Measurements from ENCODE around the gene ANKUB1.
"Not testable (repeated sequence)": the region's sequence is repeated elsewhere in the genome, so short reads cannot be mapped to it uniquely, and the experiment has no call there.

The ANKUB1 gene, protein sequence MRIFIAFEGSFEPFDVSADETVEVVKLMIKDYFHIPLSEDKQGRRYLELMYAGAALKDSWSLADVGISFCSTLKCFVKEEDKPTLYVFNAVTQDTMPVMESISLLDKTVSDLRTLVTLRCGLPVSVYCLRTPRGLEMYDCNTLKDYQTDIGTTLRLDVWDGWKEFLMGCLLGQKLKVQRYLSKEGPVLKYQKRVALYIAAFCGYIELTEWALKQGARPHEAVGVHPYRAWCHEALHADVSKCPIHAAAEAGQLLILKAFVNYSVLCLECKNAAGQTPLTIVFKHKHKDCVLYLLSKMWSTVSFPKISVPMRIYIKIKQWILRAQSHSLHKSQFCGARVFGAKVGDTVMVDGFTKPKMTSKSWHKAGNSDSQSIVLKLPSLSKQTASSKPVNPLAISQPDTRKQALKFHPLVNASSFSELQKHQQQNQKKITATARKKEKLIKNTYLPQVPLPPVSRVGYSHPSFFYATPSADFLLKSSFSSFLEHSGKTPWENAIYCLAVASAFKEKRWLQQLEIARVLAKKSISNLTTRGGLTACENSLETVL

DNA sequence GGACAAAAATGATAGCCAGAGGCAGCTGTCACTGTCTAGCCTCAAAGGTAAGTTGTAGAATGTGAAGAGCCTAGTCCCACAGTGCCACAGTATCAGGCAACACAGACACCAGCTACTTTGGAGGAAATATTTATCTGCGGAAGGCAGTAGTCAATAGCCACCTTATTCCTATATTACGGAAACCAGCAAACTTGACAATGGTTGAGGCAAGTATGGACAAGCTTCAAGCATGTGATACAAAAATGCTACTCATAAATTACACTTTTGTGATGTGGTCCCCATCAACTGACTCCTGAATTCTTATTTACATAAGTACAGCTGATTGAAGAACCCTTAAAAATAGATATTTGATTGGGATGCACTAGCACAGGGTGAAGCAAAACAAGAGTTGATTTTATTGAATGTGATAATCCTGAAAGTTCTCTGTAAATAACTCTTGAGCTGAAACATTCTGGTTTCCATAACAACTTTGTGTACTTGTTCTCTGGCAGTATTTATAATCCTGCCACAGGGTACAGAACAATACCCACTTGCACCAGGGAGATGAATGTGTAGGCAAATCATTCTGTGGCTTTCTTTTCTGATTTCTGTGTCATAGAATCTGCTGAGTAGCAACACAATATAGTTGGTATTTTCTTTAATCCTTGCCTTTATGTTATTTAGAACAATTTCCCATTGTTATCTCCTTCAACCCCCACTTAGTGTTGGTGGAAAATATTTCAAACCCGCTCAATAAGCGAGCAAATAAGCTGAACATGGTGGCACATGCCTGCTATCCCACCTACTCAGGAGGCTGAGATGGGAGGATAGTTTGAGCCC is at the start of gene ANKUB1:
Gene ANKUB1 (minus strand): TSS at position 103 of the 819 bp plus-strand sequence. CDS start 188 bp downstream, outside the sequence.
- DNase-seq, result no peak

DNA sequence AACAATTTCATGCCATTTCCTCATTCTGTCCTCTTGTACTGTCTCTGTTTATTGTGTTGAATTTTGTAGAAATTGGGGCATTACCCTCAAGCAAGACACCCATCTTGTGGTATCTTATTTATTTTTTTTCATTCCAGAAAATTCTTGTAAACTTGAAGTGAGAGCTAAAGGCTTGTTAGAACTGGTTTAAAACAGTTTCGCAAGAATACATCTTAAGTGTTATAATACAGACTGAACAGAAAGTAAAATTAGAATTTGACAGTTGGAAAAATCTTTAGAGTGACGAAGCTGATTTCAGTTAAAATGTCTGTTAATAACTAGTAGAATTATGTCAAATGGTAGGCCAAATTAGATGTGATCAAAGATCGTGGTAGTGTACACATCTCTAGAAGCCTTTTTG is 47.5 kb upstream of the ANKUB1 start:
- DNase-seq, result no peak

DNA sequence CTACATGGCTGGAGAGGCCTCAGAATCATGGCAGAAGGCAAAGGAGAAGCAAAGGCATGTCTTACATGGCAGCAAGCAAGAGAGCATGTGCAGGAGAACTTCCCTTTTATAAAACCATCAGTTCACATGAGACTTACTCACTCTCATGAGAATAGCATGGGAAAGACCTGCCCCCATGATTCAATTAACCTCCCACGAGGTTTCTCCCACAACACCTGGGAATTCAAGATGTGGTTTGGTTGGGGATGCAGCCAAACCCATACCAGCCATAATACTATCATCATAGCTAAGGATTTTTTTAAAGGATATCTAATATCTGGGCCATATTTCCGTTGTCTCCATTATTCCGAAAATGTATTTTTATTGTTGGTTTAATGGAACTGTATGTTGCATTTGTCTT is 47.1 kb upstream of the ANKUB1 start:
- DNase-seq, result not testable (repeated sequence)

DNA sequence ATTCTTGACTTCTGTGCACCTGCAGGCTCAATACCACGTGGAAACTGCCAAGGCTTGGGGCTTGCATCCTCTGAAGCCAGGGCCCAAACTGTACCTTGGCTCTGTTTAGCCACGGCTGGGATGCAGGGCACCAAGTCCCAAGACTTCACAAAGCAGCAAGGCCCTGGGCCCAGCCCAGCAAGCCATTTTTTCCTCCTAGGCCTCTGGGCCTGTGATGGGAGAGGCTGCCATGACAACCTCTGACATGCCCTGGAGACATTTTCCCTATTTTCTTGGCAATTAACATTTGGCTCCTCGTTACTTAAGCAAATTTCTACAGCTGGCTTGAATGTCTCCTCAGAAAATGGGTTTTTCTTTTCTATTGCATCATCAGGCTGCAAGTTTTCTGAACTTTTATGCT is 46.1 kb upstream of the ANKUB1 start:
- not testable (repeated sequence) for DNase-seq

DNA sequence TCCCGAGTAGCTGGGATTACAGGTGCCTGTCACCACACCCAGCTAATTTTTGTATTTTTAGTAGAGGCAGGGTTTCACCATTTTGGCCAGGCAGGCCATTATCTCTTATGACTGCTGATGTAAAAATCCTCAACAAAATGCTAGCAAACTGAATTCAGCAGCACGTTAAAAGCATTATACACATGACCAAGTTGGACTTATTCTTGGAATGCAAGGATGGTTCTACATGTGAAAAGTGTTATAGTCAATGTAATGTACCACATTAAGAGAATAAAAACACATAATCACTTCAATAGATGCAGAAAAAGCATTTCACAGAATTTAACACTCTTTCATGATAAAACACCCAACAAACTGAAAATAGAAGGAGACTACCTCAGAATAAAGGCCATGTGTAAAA is 40.9 kb upstream of the ANKUB1 start:
- DNase-seq, result no peak

DNA sequence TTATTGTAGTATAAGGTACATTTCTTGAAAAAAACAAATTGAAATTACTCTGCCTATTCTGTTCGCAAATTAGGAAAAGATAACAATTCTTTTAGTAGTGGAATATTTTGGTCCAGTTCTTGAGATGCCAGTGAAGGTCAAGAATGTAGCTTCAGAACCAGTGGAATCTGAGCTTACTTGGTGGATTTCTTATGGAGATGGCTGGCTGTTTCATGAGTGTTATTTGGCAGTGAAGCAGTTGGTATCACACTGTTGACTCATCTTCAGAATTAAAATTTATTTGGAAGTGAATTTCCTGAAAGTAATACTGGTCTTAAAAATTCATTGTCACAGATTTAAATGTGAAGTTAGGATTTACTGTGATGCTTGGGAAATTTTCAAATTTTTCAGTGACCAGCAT is 39.7 kb upstream of the ANKUB1 start:
- no peak for DNase-seq

DNA sequence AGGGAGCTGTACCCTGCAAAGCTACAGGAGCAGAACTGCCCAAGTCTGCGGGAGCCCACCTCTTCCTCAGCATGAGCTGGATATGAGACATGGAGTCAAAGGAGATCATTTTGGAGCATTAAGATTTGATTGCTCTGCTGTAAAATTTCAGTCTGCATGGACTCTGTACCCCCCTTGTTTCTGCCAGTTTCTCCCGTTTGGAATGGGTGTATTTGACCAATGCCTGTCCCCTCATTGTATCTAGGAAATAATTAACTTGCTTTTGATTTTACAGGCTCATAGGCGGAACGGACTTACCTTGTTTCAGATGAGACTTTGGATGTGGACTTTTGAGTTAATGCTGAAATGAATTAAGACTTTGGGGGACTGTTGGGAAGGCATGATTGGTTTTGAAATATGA is 39.0 kb upstream of the ANKUB1 start:
- DNase-seq, result no peak

DNA sequence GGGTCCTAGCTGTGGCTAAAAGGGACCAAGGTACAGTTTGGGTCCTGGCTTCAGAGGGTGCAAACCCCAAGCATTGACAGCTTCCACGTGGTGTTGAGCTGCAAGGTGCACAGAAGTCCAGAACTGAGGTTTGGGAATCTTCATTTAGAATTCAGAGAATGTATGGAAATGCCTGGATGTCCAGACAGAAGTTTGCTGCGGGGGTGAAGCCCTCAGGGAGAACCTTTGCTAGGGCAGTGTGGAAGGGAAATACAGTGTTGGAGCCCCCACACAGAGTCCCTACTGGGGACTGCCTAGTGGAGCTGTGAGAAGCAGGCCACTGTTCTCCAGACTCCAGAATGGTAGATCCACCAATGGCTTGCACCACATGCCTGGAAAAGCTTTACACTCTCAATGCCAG is 38.5 kb upstream of the ANKUB1 start:
- no peak for DNase-seq

DNA sequence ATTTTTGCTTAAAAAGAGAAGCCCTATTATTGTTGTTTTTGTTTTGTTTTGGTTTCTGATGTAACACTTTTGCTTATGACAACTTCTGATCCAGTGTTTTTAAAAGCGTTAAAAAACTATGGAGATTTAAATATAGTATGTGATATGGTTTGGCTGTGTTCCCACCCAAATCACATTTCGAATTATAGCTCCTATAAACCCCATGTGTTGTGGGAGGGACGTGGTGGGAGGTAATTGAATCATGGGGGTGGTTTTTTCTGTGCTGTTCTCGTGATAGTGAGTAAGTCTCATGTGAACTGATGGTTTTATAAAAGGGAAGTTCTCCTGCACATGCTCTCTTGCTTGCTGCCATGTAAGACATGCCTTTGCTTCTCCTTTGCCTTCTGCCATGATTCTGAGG is 37.3 kb upstream of the ANKUB1 start:
- not testable (repeated sequence) for DNase-seq

DNA sequence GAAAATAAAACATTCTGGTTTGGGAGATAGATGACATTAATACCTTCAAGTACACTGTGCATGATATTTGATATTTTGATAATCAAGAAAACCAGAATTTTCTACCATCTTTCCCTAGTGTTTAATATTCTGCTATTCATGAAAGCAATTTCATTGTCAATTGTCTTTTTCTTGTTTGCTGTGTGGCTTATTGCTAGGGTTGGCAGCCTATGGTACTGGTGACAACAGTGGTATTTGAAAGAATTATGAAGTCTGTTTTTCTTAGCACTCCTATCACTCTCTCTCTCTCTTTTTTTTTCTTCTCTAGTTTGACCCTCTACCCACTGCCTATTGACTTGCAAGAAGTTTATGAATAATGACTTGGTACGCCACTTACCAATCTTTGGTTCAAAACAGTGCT is 36.0 kb upstream of the ANKUB1 start:
- DNase-seq, result no peak

DNA sequence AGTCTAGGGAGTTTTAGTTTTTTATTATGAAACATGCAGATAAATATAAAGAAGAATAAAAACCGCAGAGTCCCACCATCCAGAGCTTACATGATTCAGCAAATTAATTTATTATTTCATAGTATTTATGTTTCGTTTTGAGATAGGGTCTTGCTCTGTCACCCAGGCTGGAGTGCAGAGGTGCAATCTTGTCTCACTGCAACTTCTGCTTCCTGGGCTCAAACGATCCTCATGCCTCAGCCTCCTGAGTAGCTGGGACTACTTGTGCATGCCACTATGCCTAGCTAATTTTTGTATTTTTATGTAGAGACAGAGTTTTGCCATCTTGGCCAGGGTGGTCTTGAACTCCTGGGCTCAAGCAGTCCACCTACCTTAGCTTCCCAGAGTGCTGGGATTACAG is 34.3 kb upstream of the ANKUB1 start:
- no peak for DNase-seq

DNA sequence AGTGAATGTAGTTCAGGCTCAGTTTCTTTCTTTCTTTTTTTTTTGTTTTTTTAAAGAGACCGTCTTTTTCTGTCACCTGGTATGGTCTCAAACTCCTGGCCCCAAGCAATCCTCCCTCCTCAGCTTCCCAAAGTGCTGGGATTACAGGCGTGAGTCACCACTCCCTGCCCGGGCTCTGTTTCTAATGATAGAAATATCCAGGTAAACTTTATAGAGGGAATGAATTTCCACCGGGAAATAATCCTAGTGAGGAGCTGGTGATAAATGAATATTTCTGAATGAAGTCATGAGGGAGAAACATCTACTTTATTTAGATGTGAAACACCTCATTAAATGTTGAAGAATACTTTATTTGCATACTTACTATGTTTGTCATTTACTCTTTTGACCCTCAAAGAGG is 27.8 kb upstream of the ANKUB1 start:
- DNase-seq, result peak; percentile 50

DNA sequence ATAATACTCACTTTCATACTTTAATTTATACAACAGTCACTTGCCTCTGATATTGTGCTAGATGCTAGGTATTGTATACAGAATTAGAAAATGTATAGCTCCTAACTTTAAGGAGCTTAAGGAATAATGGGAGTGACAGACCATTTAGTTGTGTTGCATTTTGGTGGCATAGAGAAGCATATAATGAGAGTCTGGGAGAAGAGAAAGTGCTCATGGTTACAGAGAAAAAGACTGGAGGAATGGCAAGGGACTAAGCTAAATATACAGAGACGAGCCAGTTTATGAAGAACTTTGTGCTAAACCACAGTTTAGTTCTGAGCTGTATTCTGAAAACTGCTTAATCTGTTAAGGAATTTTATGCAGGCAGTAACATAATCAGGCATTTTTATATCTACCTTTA is 27.1 kb upstream of the ANKUB1 start:
- no peak for DNase-seq

DNA sequence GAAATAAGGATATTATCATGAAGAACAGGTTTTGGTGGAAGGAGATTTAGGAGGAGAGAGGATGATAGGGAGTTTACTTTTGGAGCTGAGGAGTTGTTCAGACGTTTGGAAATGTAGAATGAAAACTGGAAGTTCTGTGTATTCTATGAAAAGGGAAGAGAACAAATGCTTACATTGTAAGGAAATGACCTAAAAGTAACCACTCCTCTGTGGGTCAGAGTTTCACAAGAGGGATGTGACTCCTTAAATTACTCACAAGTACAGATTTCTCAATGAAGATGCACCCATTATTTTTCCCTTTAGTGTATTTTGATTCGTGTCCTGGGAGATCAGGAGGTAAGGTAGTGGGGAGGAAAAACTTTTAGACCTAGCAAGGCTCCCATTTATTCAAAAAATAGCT is 24.6 kb upstream of the ANKUB1 start:
- DNase-seq, result peak; percentile 59

DNA sequence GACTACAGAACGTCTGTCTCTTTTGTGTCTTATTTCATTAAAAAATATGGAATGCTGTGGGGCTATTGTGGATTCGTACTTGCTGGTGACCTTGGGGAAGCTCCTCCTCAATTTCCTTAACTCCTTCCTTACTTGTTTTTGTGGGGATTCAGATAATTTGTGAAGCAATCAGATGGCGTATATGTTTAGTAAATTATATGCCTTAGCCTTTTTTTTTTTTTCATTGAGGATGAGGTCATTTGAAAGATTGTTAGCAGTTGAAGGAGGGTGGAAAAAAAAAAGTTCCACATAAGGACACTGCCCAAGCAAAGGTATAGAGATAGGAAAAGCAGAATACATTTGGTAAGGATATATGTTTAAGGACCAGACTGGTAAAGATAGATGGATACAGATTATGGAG is 24.0 kb upstream of the ANKUB1 start:
- DNase-seq, result no peak

DNA sequence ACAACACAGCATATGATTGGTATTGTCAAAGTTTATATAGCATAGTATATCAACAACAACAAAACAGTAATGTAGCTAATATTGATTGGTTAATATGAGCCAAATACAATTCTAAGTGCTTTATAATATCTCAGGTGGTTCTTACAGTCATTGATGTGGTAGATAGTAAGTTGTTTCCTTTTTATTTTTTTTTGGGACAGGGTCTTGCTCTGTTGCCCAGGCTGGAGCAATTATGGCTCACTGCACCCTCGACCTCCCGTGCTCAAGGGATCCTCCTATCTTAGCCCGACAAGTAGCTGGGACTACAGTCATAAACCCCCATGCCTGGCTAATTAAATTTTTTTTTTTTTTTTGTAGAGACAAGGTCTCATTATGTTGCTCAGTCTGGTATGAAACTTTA is 23.4 kb upstream of the ANKUB1 start:
- no peak for DNase-seq

DNA sequence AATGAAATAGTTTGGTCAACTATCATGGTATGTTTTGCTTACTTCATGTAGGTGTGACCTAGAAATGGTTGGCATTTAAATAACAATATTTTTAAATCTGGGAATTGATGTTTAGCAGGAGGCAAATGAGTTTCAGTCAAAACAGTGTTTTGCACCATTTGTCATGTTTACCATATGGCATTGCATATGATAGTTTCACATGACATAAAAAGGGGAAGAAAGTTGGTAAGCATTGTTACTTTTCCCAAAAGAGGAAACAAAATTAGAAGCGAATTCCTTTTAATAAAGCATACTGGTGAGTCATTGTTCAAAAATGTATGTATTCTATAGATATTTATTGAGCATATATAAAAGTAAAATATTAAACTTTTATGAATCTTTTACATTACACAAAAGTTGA is 23.0 kb upstream of the ANKUB1 start:
- DNase-seq, result no peak

DNA sequence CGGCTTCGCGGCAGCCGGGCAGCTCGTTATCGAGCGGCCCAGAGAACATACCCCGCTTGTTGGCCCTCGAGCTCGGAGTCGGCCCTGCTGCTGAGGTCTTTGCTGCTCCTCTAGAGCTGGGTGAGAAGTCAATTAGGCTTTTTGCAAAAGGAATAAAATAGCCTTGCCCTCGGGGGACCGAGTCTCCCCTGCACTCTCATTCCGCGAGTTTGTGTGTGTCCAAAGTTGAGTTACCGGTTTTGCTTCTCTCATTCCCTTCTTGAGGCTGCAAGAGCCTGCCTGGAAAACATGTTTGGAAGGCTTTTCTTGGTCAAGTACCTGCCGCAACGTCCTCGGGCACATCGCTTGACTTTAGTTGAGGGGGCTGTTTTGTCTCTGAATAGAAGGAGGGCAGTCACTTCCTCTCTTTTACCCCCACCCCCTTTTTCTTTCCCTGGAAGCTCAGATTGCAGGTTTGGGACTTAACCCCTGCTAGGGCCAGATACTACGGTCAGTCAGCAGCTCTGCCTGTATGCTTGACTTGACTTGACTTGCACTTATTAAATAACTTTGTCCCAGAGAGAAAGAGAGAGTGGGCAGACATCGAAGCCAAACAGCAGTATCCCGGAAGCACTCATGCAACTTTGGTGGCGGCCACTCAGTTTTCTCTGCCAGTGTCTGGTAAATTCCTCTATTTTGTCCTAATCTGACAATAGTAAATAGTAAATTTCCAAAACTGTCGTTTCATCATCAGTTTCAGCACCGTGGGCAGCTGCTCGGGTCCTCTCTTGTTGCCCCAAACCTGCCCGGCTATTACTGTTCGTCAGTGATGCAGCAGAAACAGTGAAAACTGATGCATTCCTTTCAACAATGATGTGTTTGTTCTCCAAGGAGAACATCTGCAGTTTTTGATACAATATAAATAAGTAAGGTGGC is 21.3 kb upstream of the ANKUB1 start:
- peak; percentile 39 for DNase-seq

DNA sequence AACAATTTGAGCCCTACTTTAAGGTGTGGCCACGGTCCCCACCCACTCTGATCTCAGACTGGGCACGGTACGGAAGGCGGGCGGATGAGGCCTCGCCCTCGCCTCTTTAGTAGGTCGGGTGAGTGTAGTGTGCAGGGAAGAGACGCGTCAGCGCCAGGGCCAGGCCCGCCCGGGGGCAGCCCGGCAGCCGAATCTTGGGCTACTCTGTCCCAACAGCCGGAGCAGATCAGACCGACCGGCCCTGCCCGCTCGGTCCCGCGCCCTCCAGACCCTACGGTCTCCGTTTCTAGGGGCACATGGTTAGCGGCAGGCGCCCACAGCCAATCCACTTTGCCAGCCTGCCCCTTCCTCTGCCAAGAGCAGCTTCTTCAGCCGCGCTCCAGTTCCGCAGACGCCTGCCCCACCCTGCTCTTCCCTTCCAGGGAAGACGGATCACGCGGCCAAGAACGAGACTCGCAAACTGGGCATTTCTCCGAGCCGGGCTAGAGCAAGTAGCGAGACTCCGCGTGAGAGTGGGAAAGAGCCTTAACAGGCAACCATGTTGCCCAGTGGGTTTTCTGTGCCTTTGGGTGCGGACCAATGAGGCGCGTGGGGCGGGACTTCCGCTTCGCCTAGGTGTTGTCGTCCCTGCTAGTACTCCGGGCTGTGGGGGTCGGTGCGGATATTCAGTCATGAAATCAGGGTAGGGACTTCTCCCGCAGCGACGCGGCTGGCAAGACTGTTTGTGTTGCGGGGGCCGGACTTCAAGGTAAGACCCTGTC is 20.4 kb upstream of the ANKUB1 start, which contains the start of gene RNF13:
Gene RNF13 (plus strand): TSS at position 610 of the 761 bp plus-strand sequence. CDS start 32,812 bp downstream, outside the sequence.
- DNase-seq, result peak; percentile 95

DNA sequence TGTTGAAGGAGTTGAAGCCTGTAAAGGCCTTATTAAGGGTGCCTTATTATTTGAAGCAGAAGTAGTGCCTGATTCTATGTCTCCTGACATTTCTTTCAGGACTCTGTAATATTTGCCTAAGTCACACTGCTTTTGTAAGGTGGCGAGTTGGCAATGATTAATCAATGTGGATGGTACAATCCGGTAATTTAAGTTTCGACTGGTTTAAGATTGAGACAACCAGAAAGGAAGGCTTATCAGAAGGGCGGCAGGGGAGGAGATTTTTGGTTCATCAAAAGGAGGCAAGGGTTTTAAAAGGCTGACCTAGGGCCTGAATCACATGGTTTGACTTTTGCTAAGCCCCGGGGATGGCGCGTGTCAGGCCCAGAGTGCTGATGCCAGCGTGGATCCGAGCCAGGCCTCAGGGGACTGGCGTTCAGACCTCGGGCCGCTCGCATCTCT is 19.8 kb upstream of the ANKUB1 start:
- DNase-seq, result no peak

DNA sequence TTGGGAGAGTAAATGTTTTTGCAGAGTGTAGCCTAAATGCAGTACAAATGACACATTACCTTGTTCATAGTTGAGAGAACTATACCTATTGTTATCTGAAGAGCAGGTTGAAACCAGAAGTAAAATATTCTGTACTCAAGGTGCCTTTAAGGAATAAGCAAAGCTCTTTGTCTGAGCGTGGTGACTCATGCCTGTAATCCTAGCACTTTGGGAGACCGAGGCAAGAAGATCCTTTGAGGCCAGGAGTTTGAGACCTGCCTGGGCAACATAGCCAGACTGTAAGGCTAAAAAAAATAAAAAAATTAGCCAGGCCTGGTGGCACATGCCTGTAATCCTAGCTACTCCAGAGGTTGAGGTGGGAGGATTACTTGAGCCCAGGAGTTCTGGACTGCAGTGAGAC is 18.5 kb upstream of the ANKUB1 start:
- DNase-seq, result no peak

DNA sequence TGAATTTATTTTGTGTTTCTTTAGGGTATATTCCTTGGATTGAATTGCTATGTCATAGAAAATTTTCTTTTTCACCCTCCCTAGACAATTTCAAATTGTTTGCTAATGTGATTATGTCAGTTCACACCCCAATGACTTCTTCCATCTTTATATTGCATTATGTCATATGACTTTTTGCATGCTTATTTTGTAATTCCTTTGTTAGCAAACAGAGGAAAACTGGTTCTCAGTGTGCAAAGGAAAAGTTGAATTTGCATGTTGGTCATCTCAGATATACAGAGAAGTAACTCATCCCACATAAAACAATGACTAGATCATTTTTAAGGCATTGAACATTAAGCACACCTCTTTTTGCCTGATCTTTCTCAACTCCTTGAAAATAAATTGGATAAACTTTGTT is 17.3 kb upstream of the ANKUB1 start:
- no peak for DNase-seq

All from EL (cell line).